ENCODE data around the gene FKBP4. TPM values are rescaled to one million over a fixed set of nuclear protein-coding genes. Genes with fewer than 3 reads are reported as not detected.
A peak's percentile ranks its signal among the peaks of the same experiment; 100 is the strongest.

FKBP4 gene
- total and polyA plus RNA-seq, 2 of the 13 experiments (the other 11 are each of a cell fraction or from before 2014, with no cell fraction given) = 25.7 to 66.1 TPM

GRCh38 chr12:2794736-2795289 is at the start of gene FKBP4 (continued):
- TF ChIP-seq ZNF670 (CRISPR knock-in tag; IDR thresholded peaks at IDR 0.05; ENCODE audit: borderline replicate concordance) = peak; percentile 62; the same call in 1 of the 2 replicates
- TF ChIP-seq, protein P1, sequence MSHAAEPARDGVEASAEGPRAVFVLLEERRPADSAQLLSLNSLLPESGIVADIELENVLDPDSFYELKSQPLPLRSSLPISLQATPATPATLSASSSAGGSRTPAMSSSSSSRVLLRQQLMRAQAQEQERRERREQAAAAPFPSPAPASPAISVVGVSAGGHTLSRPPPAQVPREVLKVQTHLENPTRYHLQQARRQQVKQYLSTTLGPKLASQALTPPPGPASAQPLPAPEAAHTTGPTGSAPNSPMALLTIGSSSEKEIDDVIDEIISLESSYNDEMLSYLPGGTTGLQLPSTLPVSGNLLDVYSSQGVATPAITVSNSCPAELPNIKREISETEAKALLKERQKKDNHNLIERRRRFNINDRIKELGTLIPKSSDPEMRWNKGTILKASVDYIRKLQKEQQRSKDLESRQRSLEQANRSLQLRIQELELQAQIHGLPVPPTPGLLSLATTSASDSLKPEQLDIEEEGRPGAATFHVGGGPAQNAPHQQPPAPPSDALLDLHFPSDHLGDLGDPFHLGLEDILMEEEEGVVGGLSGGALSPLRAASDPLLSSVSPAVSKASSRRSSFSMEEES (CRISPR knock-in tag; IDR thresholded peaks at IDR 0.05) = 0 out of 2 replicates have a peak, but pooled peaks have one; percentile 23
- TF ChIP-seq ZNF747 (CRISPR knock-in tag; IDR thresholded peaks at IDR 0.05; ENCODE audit: borderline replicate concordance) = no peak
- no peak for TF ChIP-seq ZNF468 (CRISPR knock-in tag; IDR thresholded peaks at IDR 0.05)
- no peak for TF ChIP-seq ZNF264 (CRISPR knock-in tag; IDR thresholded peaks at IDR 0.05)
- no peak for TF ChIP-seq RFX3 (CRISPR knock-in tag; IDR thresholded peaks at IDR 0.05)
- TF ChIP-seq ZNF318 (CRISPR knock-in tag; IDR thresholded peaks at IDR 0.05) = no peak
- no peak for TF ChIP-seq ZNF367 (CRISPR knock-in tag; IDR thresholded peaks at IDR 0.05; ENCODE audit: borderline replicate concordance)
- peak; percentile 39; the same call in 1 of the 2 replicates for TF ChIP-seq FOXO1 (CRISPR knock-in tag; IDR thresholded peaks at IDR 0.05)
- TF ChIP-seq, protein P2, sequence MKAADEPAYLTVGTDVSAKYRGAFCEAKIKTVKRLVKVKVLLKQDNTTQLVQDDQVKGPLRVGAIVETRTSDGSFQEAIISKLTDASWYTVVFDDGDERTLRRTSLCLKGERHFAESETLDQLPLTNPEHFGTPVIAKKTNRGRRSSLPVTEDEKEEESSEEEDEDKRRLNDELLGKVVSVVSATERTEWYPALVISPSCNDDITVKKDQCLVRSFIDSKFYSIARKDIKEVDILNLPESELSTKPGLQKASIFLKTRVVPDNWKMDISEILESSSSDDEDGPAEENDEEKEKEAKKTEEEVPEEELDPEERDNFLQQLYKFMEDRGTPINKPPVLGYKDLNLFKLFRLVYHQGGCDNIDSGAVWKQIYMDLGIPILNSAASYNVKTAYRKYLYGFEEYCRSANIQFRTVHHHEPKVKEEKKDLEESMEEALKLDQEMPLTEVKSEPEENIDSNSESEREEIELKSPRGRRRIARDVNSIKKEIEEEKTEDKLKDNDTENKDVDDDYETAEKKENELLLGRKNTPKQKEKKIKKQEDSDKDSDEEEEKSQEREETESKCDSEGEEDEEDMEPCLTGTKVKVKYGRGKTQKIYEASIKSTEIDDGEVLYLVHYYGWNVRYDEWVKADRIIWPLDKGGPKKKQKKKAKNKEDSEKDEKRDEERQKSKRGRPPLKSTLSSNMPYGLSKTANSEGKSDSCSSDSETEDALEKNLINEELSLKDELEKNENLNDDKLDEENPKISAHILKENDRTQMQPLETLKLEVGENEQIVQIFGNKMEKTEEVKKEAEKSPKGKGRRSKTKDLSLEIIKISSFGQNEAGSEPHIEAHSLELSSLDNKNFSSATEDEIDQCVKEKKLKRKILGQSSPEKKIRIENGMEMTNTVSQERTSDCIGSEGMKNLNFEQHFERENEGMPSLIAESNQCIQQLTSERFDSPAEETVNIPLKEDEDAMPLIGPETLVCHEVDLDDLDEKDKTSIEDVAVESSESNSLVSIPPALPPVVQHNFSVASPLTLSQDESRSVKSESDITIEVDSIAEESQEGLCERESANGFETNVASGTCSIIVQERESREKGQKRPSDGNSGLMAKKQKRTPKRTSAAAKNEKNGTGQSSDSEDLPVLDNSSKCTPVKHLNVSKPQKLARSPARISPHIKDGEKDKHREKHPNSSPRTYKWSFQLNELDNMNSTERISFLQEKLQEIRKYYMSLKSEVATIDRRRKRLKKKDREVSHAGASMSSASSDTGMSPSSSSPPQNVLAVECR (CRISPR knock-in tag; IDR thresholded peaks at IDR 0.05; ENCODE audit: borderline replicate concordance) = peak; percentile 67; the same call in 1 of the 2 replicates
- peak; percentile 53 for TF ChIP-seq DMAP1 (CRISPR knock-in tag; IDR thresholded peaks at IDR 0.05)
- no peak for TF ChIP-seq ZNF382 (CRISPR knock-in tag; IDR thresholded peaks at IDR 0.05; ENCODE audit: borderline replicate concordance)
- peak; percentile 49 for TF ChIP-seq ELF3 (CRISPR knock-in tag; IDR thresholded peaks at IDR 0.05)
- TF ChIP-seq MXI1 (IDR thresholded peaks at IDR 0.05; ENCODE audit: borderline replicate concordance, low read depth, low read length) = peak; percentile 51; the same call in 1 of the 3 replicates
- peak; percentile 59; the same call in 1 of the 2 replicates for TF ChIP-seq ZNF772 (CRISPR knock-in tag; IDR thresholded peaks at IDR 0.05)

All from HepG2 (cell line).